GM19025 (cell line): Measurements from ENCODE around the gene MB21D2.
A peak's percentile ranks its signal among the peaks of the same experiment; 100 is the strongest.

Experiments used
- ATAC-seq: cut with Tn5 transposase; IDR thresholded peaks from one replicate; pipeline ENCODE4 v1.9.1; 2021; ENCODE audit warnings: mild to moderate bottlenecking, low read depth, moderate library complexity; ENCODE audit not compliant: unreplicated experiment

The MB21D2 gene

GRCh38 chr3:192840143-192840836 lies 77.4 kb downstream of the MB21D2 start:
- ATAC-seq, result no peak

GRCh38 chr3:192835818-192836815 lies 81.5 kb downstream of the MB21D2 start:
- no peak for ATAC-seq

GRCh38 chr3:192834428-192834827 lies 83.2 kb downstream of the MB21D2 start:
- no peak for ATAC-seq

DNA sequence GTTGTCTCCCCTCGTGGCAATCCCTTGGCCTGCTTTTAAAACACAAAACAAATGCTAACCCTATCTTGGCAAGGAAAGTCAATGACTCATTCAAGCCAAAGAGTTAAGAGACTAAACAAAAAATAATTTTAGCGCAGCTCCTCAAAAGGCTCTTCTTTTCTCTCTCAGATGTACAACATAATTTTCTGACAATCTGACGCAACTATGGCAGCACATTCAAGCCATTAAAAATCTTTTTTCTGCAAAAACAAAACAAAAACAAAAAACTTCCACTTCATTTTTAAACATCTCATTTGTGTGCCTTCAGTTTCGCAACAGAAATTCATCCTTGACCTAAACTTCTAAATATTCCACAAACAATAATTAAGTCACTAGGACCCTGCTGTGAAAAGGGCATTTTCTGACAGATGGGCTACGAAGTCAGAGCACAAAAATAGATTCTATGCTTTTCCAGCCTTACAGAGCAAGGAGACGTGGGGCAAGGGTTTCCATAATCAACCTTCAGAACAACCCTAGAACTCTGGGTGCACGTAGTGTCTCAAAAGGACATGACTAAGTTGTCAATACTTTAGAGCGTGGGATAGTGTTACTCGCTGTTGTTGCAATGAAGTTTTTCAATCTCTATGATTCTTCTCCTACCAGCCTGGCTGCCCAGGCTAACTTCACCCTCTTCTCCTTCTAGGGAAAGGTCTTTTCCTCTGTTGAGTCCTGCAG lies 84.3 kb downstream of the MB21D2 start:
- no peak for ATAC-seq

GRCh38 chr3:192831801-192832347 lies 85.8 kb downstream of the MB21D2 start:
- ATAC-seq, result no peak

- ATAC-seq, result peak; percentile 35
Measured at GRCh38 chr3:192831111-192831644, 86.5 kb downstream of the MB21D2 start.

GRCh38 chr3:192830291-192831110 lies 87.2 kb downstream of the MB21D2 start:
- ATAC-seq, result peak; percentile 51

DNA sequence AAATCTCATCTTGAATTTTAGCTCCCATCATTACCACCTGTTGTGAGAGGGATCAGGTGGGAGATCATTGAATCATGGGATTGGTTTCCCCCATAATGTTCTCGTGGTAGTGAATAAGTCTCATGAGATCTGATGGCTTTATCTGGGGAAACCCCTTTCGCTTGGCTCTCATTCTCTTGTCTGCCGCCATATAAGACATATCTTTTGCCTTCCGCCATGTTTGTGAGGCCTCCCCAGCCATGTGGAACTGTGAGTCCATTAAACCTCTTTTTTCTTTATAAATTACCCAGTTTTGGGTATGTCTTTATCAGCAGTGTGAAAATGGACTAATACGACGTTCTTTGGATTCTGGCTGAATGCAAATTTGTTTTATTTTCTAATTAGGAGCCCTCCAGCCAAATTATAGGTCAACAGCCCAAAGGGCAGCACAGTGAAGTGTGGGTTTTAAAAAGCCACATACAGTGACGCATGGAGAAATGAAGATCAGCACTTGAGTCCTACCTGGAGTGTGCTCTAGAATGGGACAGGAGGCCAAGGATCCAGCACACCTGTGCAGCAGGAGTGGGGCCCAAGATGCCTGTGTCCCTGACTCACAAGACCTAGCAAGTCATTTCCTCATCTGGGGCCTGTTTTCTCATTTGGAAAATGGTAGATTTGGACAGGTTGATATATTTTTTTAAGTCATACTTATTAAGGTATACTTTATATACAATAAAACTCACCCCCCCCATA lies 89.6 kb downstream of the MB21D2 start:
- ATAC-seq, result no peak

GRCh38 chr3:192827208-192827607 lies 90.4 kb downstream of the MB21D2 start:
- ATAC-seq, result no peak

DNA sequence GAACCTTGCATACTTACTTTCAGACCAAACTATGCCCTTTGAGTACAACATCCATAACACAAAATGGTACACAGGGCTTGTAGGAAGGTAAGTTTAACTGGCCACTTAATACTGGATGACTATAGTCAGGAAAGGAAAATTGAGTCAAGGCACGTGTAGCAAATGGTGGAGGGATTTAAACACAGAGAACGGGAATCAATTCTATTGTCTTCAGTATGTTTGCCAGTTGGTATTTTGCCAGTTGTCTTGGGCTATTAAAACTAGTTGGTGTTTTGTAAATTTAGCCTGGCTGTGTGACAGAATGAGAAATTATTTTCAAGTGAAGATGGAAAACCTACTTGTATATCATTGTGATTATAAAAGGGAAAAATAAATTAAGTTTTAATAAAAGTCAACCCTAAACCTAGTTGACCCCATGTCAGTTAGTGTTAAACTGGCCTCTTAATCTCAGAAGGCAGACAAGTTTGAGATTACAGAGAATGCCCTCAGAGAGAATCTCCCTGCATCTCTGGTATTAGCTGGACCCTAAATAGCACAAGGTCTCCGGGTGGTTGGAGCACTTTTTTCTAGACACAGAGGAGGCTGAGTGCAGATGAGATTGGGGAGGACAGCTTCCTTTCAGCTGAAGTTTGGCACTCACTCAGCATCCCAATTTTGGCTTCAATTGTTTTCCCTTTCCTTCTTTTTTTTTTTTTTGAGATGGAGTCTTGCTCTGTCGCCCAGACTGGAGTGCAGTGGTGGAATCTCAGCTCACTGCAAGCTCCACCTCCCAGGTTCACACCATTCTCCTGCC lies 91.2 kb downstream of the MB21D2 start:
- ATAC-seq, result no peak

- no peak for ATAC-seq
Measured at GRCh38 chr3:192825657-192826200, 91.9 kb downstream of the MB21D2 start.

DNA sequence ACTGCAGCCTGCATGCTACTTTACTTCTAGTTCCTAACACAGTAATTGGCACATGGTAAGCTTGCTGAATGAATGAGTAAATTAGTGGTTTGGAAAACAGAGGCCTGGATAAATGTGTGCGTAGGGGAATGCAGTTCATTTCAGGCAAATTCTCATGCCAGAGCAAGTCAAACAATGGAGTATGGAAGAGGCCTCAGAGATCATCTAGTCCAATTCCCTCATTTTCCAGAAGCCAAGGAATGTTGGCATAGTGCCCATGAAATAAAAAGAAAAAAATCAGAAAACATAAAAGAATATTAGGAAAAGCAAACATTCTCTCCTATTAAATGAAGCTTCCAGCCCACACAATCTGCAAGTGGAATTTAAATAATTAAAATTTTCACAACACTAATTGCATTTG lies 92.4 kb downstream of the MB21D2 start:
- ATAC-seq, result no peak

- ATAC-seq, result no peak
Measured at GRCh38 chr3:192824313-192824712, 93.3 kb downstream of the MB21D2 start.

- no peak for ATAC-seq
Measured at GRCh38 chr3:192821161-192821560, 96.5 kb downstream of the MB21D2 start.

DNA sequence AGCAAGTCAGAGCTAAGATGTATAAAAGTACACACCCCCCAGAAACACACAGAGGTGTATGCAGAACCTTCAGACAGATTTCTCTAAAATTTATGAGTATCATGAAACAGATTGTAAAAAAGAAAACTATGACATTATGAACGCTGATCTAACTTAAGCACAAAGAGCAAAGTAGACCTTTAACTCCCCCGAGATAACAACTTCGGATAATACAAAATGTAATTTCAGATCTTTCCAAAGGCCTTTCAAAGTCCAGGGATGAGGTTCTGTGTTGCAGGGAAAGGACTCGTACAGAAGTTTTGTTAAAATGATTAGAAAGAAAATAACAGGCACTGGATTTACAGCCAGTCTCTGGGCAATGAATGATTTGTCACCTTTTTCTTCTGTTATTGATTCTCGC lies 97.5 kb downstream of the MB21D2 start:
- no peak for ATAC-seq

GRCh38 chr3:192819001-192819569 lies 98.6 kb downstream of the MB21D2 start:
- ATAC-seq, result peak; percentile 76

GRCh38 chr3:192818126-192818525 lies 99.5 kb downstream of the MB21D2 start:
- ATAC-seq, result no peak
